SH-SY5Y (cell line): ENCODE results near the gene COL5A2.

Source experiments
- GATA2 ChIP-seq: IDR thresholded peaks from 2 replicates; pipeline ENCODE4 v1.6.1; 2011; ENCODE audit warnings: mild to moderate bottlenecking, low read depth, low read length
- GATA3 ChIP-seq: IDR thresholded peaks from 2 replicates; pipeline ENCODE4 v1.6.1; 2011; ENCODE audit warnings: low read depth, mild to moderate bottlenecking, low read length, moderate library complexity

GRCh38 chr2:189192766-189193165, 13.2 kb upstream of the COL5A2 start:
- no peak for TF ChIP-seq GATA2
- no peak for TF ChIP-seq GATA3
